ENCODE measurements around the gene SCLY.

DNA sequence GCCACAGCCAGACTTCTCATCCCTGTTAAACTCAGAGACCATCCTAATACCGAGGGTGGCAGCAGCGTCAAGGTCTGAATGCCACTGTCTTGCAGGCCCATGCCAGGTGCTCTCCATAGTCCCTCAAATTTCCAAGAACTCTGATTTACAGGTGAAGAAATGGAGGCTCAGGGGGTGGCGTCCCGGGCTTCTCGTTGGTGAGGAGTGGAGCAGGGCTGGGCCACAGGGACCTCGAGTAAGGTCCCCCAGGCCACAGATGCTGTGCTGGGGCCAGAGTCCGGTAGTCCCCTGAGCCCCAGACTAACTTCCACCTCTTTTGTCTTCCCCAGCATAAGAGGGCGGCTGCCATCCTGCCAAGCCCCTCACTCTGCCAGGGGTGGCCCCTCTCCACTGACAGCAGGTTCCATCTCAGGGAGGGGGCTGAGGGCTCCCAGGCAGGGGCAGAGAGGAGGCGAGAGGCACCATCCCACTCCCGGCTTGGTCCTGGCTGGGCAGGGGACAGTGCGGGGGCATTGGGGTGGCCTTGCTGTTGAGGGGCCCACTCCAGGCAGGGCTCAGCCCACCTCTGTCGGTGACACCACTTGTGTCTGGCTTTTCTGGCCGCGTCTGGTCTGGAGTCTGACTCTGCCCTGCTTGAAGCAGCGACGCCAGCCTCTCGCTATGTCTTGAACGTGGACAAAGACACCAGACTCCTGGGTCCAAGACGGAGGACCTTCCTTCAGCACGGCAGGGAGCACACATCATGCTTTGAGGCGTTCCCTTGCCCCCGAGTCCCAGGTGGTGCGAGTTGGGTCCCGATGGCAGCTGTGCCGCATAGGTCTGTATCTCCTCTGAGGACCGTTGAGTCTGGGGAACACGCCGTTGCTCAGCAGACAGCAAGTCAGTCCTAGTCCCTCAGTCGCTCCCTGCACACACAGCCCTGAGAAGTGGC, 61.8 kb downstream of the SCLY start:
- TF ChIP-seq, protein P1, sequence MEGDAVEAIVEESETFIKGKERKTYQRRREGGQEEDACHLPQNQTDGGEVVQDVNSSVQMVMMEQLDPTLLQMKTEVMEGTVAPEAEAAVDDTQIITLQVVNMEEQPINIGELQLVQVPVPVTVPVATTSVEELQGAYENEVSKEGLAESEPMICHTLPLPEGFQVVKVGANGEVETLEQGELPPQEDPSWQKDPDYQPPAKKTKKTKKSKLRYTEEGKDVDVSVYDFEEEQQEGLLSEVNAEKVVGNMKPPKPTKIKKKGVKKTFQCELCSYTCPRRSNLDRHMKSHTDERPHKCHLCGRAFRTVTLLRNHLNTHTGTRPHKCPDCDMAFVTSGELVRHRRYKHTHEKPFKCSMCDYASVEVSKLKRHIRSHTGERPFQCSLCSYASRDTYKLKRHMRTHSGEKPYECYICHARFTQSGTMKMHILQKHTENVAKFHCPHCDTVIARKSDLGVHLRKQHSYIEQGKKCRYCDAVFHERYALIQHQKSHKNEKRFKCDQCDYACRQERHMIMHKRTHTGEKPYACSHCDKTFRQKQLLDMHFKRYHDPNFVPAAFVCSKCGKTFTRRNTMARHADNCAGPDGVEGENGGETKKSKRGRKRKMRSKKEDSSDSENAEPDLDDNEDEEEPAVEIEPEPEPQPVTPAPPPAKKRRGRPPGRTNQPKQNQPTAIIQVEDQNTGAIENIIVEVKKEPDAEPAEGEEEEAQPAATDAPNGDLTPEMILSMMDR (IDR thresholded peaks at IDR 0.05; ENCODE audit: control extremely low read depth in 1 of 3, insufficient read depth in 1 of 3, low read depth in 1 of 3, low read length in 3 of 3): no peak
- TF ChIP-seq ZNF274 (IDR thresholded peaks at IDR 0.05; ENCODE audit: borderline replicate concordance, extremely low read depth, low read length) (no peak), EZH2 (IDR thresholded peaks at IDR 0.05; ENCODE audit: low read depth, low read length, severe bottlenecking) (no peak), GABPA (IDR thresholded peaks at IDR 0.05; ENCODE audit: borderline replicate concordance, insufficient read depth, low read length) (no peak), RAD21 (IDR thresholded peaks at IDR 0.05 in 1 of 2, conservative IDR thresholded peaks at IDR 0.05 in 1 of 2; ENCODE audit: low read depth in 2 of 2, low read length in 2 of 2) (no peak), TEAD4 (IDR thresholded peaks at IDR 0.05; ENCODE audit: low read depth, low read length) (no peak), PHF8 (conservative IDR thresholded peaks at IDR 0.05; ENCODE audit: low read depth, low read length) (no peak), HDAC6 (IDR thresholded peaks at IDR 0.05; ENCODE audit: low read depth, low read length) (no peak), EGR1 (IDR thresholded peaks at IDR 0.05; ENCODE audit: borderline replicate concordance, low read depth, low read length) (no peak), SIN3A (conservative IDR thresholded peaks at IDR 0.05 in 1 of 2, IDR thresholded peaks at IDR 0.05 in 1 of 2; ENCODE audit: low read depth in 1 of 2, low read length in 2 of 2) (no peak), TAF1 (IDR thresholded peaks at IDR 0.05; ENCODE audit: low read depth, low read length) (no peak), CBX5 (IDR thresholded peaks at IDR 0.05; ENCODE audit: low read depth, low read length) (no peak), POLR2A (IDR thresholded peaks at IDR 0.05; ENCODE audit: control extremely low read depth in 1 of 2, low read depth in 2 of 2, low read length in 2 of 2) (no peak)
- TF ChIP-seq, protein P2, sequence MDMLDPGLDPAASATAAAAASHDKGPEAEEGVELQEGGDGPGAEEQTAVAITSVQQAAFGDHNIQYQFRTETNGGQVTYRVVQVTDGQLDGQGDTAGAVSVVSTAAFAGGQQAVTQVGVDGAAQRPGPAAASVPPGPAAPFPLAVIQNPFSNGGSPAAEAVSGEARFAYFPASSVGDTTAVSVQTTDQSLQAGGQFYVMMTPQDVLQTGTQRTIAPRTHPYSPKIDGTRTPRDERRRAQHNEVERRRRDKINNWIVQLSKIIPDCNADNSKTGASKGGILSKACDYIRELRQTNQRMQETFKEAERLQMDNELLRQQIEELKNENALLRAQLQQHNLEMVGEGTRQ (IDR thresholded peaks at IDR 0.05; ENCODE audit: low read length): no peak
